Measurements from ENCODE around the gene ASTN2. TPM values are rescaled to one million over a fixed set of nuclear protein-coding genes. Genes with fewer than 3 reads are reported as not detected.

Gene ASTN2
- 10 to 100 TPM; 16.8 to 31.3 TPM for total RNA-seq
- long read RNA-seq, partial matches to known transcripts, result 13 of 19 reads
- long read RNA-seq, other reads (novel, unspliced or antisense), result 6 of 19 reads

DNA sequence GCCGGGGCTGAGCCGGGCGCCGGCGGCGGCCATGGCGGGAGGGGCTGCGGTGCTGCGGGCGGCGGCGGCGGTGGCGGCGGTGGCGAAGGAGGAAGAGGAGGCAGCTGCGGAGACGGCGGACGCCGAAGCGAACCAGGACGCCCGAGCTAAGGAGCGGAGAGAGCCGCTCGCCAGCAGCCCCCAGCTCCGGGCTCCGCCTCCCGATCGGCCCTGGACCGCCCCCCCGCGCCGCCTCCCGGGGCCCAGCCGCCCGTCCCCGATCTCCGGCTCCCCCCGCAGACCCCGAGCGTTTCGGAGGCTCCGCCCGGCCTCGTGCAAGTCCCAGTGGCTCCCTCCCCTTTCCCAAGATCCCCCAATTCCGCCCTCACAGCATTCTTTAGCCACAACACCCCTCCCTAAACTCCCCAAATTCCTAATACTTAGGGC is at the start of gene ASTN2:
Gene ASTN2 (minus strand): TSS at position 152 of the 426 bp plus-strand sequence. CDS start 119 bp downstream, at position 33.
- DNase-seq (peak; percentile 37), ATAC-seq (peak; percentile 63 to 66)
- intact Hi-C loops (cut with DNase I), result loop anchor here in 1 of 2 donors (5.0 kb wide), 2 partner anchors 253 to 343 kb away; no protein-coding TSS in a partner anchor

- DNase-seq (no peak), ATAC-seq (no peak)
- intact Hi-C loops (cut with DNase I), result no loop called here
Observed at GRCh38 chr9:117462861-117463260, 48.0 kb upstream of the ASTN2 start.

DNA sequence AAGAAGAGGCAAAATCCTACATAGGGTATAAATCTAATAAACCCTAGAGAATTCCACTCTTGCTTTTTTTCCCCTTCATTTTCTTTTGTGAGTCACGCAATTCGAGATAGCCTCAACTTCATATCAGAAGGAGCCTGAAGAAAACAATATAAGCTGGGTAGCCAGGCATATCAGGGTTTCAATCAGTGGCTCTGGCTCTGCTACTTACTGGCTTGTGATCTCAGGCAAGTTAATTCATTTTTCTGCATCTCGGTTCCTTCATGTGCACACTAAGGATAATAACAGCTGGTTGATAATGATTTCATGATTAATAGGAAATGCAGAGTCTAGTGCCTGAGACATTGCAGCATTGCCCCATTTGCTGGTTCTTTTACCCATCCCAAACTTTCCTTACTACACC is 46.5 kb upstream of the ASTN2 start:
- no peak for DNase-seq
- intact Hi-C loops (cut with DNase I), result no loop called here
- ATAC-seq, result no peak

GRCh38 chr9:117460743-117461142 is 45.9 kb upstream of the ASTN2 start:
- DNase-seq, result no peak
- intact Hi-C loops (cut with DNase I), result no loop called here
- no peak for ATAC-seq

DNA sequence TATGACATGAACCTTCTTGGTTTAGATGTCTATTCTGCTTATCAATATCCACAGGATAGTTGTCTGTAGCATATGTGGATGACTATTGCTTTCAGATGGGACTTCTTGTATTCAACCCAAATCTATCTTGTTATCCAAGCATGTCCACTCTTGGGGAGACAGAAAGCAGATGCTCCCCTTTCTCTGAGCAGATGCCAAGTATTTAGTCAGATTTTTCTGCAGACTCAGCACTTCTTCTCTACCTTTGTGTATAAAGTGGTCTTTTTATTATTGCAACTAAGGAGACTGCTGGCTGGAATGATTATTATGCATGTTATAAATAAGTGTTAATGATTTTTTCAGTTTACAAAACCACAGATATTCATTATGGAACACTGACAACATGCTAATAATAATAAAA is 45.1 kb upstream of the ASTN2 start:
- intact Hi-C loops (cut with DNase I), result no loop called here
- DNase-seq (no peak), ATAC-seq (no peak)

GRCh38 chr9:117458066-117458465 is 43.2 kb upstream of the ASTN2 start:
- ATAC-seq (no peak), DNase-seq (no peak)
- intact Hi-C loops (cut with DNase I), result no loop called here

DNA sequence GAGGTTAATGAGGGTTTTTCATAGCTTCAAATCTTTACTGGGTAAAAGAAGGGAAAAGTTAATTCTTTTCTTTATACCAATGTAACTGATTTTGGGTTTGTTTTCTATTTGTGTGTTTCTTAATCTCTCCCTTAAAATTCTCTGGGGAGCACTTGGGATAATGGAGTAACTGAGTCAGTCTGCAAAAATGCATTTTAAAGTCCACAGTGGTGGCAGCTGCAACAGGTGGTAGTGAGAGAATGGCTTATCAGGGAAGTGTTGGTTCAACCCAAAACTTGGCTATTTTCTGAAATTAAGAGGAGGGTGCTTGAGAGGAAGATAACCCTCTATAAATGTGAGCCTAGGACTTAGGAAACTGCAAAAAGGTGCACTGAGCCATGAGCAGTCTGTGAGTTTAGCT is 39.9 kb upstream of the ASTN2 start:
- intact Hi-C loops (cut with DNase I), result no loop called here
- DNase-seq (no peak), ATAC-seq (no peak)

DNA sequence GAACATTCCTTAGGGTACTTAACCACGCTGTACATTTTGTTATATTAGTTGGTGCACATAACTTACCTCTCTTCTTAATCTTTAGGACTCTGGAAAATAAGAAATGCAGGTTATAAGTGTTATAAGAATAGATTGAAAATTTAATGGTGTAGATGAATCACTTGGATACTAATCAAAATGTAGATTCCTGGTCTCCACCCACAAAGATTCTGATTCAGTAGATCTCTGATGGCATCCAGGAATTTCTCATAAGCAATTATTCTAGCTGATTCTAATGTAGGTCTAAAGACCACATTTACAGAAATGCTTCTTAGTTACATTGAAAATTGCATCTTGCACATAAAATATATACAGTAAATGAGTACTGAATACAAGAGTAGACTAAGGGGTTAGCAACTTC is 38.9 kb upstream of the ASTN2 start:
- intact Hi-C loops (cut with DNase I), result no loop called here
- ATAC-seq, result no peak

DNA sequence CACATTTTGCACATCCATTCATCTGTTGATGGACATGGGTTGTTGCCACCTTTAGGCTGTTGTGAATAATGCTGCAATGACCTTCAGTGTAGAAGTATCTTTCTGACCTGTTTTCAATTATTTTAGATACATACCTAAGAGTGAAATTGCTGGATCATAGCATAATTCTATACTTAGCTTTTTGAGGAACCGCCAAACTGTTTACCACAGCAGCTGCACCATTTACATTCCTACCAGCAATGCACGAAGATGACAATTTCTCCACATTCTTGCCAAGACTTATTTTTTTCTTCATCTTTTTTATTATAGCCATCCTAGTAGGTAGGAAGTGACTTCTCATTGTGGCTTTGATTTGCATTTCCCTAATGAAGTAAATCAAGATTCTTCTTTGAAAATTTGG is 36.5 kb upstream of the ASTN2 start:
- intact Hi-C loops (cut with DNase I), result no loop called here
- ATAC-seq, result no peak
- DNase-seq, result no peak

More for the DNA sequence above, 38.9 kb upstream of the ASTN2 start:
- no peak for DNase-seq

GRCh38 chr9:117448066-117448465 is 33.2 kb upstream of the ASTN2 start:
- DNase-seq, result no peak
- no peak for ATAC-seq
- intact Hi-C loops (cut with DNase I), result no loop called here

DNA sequence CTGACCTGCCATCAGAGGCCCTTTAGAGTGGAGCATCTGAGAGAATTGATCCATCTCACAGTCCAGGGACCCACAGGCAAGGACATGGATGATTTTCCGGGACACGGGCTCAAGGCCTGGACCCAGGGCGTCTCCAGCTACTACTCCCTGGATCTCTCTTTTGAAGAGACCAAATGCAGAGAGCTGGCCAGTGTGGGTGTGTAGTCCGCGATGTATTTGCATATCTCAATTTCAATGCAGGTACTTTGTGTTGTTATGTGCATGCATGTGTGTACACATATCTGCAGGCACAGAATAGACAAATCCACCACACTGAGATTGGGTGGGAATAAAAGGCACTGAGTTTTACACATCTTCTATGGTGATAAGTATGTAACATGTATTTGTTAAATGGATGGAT is 30.8 kb upstream of the ASTN2 start:
- ATAC-seq (no peak), DNase-seq (no peak)
- intact Hi-C loops (cut with DNase I), result no loop called here

- intact Hi-C loops (cut with DNase I), result no loop called here
- ATAC-seq, result no peak
- no peak for DNase-seq
Observed at GRCh38 chr9:117444501-117444900, 29.6 kb upstream of the ASTN2 start.

GRCh38 chr9:117437283-117437682 is 22.4 kb upstream of the ASTN2 start:
- intact Hi-C loops (cut with DNase I), result no loop called here
- DNase-seq (no peak), ATAC-seq (no peak)

DNA sequence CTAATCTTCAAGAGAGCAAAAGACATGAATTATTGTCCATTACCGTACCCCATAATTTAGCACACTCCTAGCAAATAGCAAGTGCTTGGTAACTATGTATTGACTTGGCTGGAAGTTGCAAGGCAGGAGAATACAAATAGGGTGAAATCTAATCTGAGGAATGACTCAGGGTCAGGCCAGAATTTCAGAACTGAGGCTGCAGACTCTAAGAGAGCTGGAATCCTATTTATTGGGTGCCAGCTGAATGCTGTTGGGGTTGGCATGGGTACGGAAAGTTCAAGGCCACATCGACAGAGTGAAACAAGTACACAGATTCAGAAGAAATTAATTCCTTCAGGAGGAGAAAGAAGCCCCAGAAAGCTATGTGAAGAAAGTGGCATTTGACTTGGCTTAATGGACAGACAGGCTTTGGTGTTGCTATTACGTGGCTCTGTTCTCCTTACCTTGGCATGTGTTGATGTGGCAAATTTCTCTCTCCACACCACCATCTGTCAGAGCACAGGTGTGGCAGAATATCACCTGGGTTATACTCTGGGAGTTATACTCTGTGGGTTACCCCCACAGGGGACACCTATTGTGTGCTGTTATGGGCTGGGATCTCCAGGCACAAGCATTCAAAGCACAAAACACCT is 20.9 kb upstream of the ASTN2 start:
- no peak for DNase-seq
- no peak for ATAC-seq
- intact Hi-C loops (cut with DNase I), result no loop called here

- intact Hi-C loops (cut with DNase I), result no loop called here
- DNase-seq (no peak), ATAC-seq (no peak)
Observed at GRCh38 chr9:117434566-117434965, 19.7 kb upstream of the ASTN2 start.

DNA sequence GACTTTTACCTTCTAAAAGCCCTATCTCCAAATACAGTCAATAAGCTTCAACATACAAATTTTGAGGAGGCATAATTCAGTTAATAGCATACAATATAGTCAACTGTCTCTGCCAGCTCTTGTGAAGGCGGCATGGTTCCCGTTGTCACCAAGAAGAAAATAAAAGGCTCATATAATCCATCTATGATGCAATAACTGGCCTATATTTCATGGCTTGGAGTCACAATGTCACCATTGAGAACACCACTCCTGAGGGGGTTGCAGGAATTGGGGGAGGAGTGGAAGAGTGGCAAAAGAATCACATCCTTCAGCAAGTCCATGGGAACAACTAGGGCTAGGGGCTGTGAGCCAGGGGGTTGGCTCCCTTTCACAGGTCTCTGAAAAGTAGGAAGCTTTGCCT is 16.0 kb upstream of the ASTN2 start:
- no peak for ATAC-seq
- DNase-seq, result no peak
- intact Hi-C loops (cut with DNase I), result no loop called here

DNA sequence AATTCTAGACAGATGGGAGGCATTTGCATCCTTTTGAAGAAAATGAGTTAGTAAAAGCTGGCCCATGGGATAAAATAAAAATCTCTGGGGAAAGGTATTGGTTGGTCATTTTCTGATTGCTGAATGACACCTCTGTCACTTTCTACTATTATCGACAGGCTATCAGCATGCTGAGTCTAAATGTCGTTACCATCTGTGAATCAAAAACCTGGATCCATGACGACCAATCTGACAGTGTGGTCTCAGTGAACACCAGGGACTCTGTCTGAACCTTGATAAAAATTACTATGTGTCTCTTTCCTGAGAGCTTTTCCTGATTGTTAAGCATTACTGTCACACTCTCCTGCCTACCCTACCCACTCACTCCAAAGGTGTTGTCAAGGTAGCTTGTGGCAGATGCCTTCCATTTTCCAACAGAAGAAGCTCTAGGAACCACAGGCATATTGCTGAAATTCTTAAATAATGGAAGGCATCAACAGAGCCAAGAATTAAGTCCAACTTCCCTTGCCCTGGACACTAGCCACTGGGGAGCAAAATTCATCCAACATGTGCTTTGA is 12.6 kb upstream of the ASTN2 start:
- ATAC-seq, result no peak
- DNase-seq, result no peak
- intact Hi-C loops (cut with DNase I), result no loop called here

- no peak for DNase-seq
- no peak for ATAC-seq
- intact Hi-C loops (cut with DNase I), result no loop called here
Observed at GRCh38 chr9:117425566-117425965, 10.7 kb upstream of the ASTN2 start.

- intact Hi-C loops (cut with DNase I), result no loop called here
- DNase-seq (no peak), ATAC-seq (no peak)
Observed at GRCh38 chr9:117424291-117424690, 9.4 kb upstream of the ASTN2 start.

DNA sequence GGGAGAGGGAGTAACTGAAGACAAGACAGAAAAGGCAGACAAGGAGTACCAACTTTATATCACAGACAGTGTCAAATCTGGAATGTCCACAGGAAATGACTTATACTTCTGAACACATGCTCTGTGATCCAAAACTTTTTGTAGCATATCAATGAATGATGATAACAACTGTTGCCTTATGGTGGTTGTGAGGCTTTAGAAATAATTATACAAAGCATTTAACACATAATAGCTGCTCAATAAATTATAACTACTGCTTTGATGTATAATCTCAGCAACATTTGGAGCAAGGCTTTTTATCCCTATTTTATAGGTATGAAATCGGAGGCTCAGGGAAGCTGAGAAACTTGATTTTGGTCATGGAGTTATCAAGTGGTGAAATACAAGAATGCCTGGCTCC is 3.3 kb upstream of the ASTN2 start:
- DNase-seq (no peak), ATAC-seq (no peak)
- intact Hi-C loops (cut with DNase I), result no loop called here

- intact Hi-C loops (cut with DNase I), result no loop called here
- no peak for DNase-seq
Observed at GRCh38 chr9:117416856-117417255, 2.0 kb upstream of the ASTN2 start.

More at GRCh38 chr9:117416856-117417255, 2.0 kb upstream of the ASTN2 start:
- no peak for ATAC-seq

Measured in left cardiac atrium (tissue), 4 donors.